Brain microvascular endothelial cell (primary cell): ENCODE measurements around the gene FZD10.

Experiments
- DNase-seq: peaks from one replicate; pipeline ENCODE4 v3.0.0-alpha.2; 2020
- H3K27ac ChIP-seq: fragments of 250-450 bp; sonication (Bioruptor Pico); 2 replicates; pipeline ENCODE4 v1.5.1; 2020; ENCODE audit warnings: mild to moderate bottlenecking, moderate library complexity
- H3K27me3 ChIP-seq: fragments of 250-450 bp; sonication (Bioruptor Pico); replicated peaks from 2 replicates; pipeline ENCODE4 v1.5.1; 2020; ENCODE audit warnings: mild to moderate bottlenecking
- H3K36me3 ChIP-seq: fragments of 250-450 bp; sonication (Bioruptor Pico); replicated peaks from 2 replicates; pipeline ENCODE4 v1.5.1; 2020; ENCODE audit warnings: mild to moderate bottlenecking
- H3K4me3 ChIP-seq: 2 replicates; pipeline ENCODE4 v1.5.1; 2011; ENCODE audit warnings: low read depth, mild to moderate bottlenecking, control low read depth, low read length, moderate library complexity
- CTCF ChIP-seq: IDR thresholded peaks from 2 replicates; pipeline ENCODE4 v1.5.1; 2011; ENCODE audit warnings: low read depth, mild to moderate bottlenecking, moderate library complexity, low read length, control low read depth, inconsistent platforms; ENCODE audit errors: missing control alignments
- in situ Hi-C: cut with HindIII; loops from 2 replicates; pipeline ENCODE4 v1.10.0; 2017; ENCODE audit warnings: low sequenced_read_pairs, low pct_ligation_motif_present

Gene FZD10

GRCh38 chr12:130166306-130166705 is 4.0 kb downstream of the FZD10 start:
- Histone ChIP-seq H3K27ac (no peak overlapping the region), H3K4me3 (no peak overlapping the region), H3K27me3 (peaks cover 34% of the 10 kb centered on the region), H3K36me3 (no peaks in the 10 kb centered on the region)
- TF ChIP-seq CTCF, result no peak
- in situ Hi-C loops, result no loop called here
- no peak for DNase-seq

- Histone ChIP-seq H3K4me3 (no peak overlapping the region), H3K27me3 (peaks cover 24% of the 10 kb centered on the region), H3K27ac (no peak overlapping the region), H3K36me3 (no peaks in the 10 kb centered on the region)
- in situ Hi-C loops, result no loop called here
- no peak for TF ChIP-seq CTCF
- DNase-seq, result no peak
Observed at GRCh38 chr12:130167537-130167936, 5.3 kb downstream of the FZD10 start.

GRCh38 chr12:130169256-130169655 is 7.0 kb downstream of the FZD10 start:
- in situ Hi-C loops, result no loop called here
- no peak overlapping the region for H3K27ac ChIP-seq
- H3K36me3 ChIP-seq, result no peaks in the 10 kb centered on the region
- peaks cover 7% of the 10 kb centered on the region for H3K27me3 ChIP-seq
- no peak for DNase-seq
- TF ChIP-seq CTCF, result no peak
- no peak overlapping the region for H3K4me3 ChIP-seq

- in situ Hi-C loops, result no loop called here
- DNase-seq, result no peak
- Histone ChIP-seq H3K27ac (no peak overlapping the region), H3K36me3 (no peaks in the 10 kb centered on the region), H3K27me3 (peaks cover 2% of the 10 kb centered on the region), H3K4me3 (no peak overlapping the region)
- TF ChIP-seq CTCF, result no peak
Observed at GRCh38 chr12:130169924-130170323, 7.7 kb downstream of the FZD10 start.

- no peak overlapping the region for H3K27ac ChIP-seq
- no peaks in the 10 kb centered on the region for H3K27me3 ChIP-seq
- no peak overlapping the region for H3K4me3 ChIP-seq
- TF ChIP-seq CTCF, result no peak
- DNase-seq, result no peak
- H3K36me3 ChIP-seq, result no peaks in the 10 kb centered on the region
- in situ Hi-C loops, result no loop called here
Observed at GRCh38 chr12:130170611-130171010, 8.3 kb downstream of the FZD10 start.

- no peak for DNase-seq
- H3K36me3 ChIP-seq, result no peaks in the 10 kb centered on the region
- in situ Hi-C loops, result no loop called here
Observed at GRCh38 chr12:130177635-130178242, 15.5 kb downstream of the FZD10 start.

More at GRCh38 chr12:130177635-130178242, 15.5 kb downstream of the FZD10 start:
- Histone ChIP-seq H3K27ac (no peak overlapping the region), H3K4me3 (no peak overlapping the region), H3K27me3 (no peaks in the 10 kb centered on the region)
- TF ChIP-seq CTCF, result no peak
